Putamen (tissue), 1 donor: Measurements from ENCODE around the gene TIGAR.

ENCODE experiments used
- DNase-seq: peaks from one replicate; pipeline ENCODE4 v3.0.0-alpha.2; 2016; ENCODE audit warnings: low spot score

The TIGAR gene

DNA sequence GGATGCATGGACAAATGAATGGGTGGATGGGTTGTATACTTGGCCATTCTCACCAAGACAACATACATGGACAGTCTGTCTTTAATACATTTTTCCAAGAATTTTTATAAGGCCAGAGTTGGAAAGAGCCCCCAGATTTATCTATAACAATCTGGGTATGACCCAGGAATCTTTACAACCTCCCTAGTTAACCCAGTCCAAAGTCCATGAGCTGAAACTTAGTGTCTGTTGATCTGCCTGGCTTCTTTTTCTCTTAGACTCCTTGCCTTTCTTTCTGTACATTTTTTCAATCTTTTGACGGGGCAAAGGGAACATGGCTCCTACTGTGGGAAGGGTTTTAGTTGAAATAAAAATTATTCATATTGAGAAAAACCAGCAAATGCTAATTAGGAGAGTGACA is 57.8 kb downstream of the TIGAR start:
- DNase-seq = no peak

DNA sequence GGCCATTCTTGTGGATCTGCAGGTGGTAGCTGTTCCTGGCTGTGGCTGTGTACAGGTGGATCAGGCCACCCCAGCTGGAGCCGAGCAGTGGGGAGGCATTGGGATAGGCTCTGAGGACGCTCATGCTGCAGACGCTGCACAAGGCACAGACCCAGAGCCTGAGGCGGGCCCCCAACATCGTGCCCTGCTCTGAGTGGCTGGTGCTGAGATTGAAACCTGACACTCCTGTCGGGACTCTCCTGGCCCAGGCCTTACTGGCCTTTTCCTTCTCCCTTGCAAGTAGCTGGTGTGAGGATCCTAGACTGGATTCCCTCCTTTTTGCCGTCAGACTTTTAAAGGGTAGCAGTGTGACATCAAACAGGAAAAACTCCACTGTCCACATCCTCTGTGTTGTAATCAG is 58.4 kb downstream of the TIGAR start, which contains the start of gene FGF23:
Gene FGF23, minus strand, starts transcription at position 308 of the 400 bp plus-strand sequence. Its CDS starts 130 bp downstream, at position 178.
- DNase-seq = no peak

DNA sequence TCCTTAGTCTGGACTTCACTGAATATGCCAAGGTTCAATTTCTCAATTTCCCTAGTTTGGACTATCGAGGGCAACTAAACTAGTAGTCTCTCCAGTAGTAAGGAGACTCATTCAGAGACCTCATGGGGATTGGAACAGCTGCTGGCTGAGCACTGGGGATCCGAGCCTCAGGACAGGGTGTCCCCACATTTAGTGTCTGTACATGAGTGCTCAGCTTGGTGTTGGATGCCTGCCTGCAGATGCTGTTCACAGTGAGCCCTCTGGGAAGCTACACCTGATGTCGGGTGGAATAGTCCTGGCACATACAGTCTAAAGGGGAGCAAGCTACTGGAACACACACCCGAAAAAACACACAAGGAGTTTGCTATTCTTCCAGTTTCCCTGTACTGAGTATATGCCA is 59.3 kb downstream of the TIGAR start:
- no peak for DNase-seq

DNA sequence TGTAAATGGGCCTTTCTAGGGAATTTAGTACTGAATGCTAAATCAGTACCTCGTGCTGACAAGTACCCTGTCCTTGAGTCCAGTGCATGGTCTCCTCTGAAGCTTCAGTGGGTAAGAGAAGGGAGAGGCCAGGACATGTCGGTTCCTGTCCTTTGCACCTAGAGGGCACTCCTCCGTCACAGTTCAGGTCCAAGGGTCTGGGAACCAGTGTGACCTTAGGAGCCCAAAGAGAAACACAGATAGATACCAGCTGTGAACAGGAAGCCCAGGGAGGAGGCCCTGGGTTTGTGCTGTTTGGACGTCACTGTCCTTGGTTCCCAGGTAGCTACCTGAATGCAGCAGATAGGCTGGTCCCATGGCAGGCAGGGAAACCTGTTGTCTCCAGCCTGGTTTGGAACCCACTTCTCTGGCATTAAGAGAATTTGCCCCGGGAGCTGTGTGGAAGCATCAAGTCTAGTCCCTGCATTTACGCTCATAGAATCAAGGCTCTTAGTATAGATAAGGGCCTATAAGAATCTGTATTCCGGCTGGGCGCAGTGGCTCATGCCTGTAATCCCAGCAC is 62.4 kb downstream of the TIGAR start:
- no peak for DNase-seq

DNA sequence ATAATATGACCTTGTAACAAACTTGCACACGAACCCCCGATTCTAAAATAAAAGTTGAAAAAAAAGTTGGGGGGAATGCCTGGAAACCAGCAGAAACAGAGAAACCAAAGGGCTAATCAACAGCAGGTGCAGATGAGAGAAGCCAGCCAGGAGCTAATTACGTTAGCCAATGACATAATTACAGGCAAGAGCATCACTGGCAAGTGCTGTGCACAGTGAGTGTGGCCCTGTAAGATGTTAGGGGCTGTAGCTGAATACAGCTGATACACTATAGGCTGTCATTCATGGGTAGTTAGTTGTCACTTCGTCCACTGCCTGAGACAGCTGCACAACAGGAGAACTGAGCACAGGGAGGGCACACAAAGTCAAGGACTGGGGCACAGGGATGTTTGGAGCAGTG is 65.8 kb downstream of the TIGAR start:
- no peak for DNase-seq

DNA sequence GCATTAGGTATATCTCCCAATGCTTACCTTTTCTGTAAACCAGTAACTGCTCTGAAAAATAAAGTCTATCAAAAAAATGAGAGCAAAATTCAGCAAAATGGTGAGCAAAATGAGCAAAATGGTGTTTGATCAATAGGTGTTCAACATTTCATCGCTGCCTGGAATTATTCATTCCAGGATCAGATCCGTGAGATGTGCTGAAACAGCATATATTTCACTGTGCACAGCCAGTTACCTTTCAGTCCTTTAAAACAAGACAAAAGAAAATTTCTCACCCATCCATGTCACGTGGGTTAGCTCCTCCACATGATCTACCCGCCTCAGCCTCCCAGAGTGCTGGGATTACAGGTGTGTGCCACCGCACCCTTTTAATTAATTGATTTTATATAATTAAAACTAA is 66.6 kb downstream of the TIGAR start:
- no peak for DNase-seq

DNA sequence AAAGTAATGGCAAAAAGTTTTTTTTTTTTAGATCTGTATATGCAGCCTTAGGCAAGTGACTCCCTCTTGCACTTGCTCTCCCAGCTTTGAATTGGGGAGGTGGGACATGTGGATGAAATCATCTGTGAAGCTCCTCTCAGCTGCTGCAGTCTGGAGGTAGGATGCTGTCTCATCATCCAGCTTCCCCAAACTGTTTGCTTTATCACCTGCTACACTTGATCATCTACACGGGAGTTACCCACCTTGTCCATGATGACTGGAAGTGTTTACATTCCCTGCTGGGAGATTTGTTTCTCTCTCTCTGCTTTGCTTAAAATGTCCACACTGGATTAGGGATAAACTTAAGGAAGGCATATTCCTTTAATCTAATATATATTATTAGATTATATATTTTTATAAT is 67.0 kb downstream of the TIGAR start:
- DNase-seq = no peak

DNA sequence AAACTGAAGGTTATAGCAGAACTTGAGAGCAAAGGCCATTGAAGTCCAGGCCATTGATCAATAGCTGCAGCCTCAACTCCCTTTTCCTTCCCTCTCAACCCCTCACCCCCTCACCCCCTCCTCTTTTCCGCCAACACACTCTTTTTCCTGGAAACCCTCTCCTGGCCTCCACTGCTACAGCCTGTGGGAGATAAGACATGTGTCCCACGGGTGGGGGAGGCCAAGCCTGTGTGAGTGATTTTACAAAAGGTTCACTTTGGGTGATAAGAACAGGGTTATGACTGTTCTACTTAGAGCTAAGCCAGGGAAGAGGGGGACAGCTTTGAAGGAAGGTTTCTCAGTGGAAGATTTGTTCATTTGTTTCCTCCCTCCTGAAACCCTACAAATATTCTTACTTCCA is 67.6 kb downstream of the TIGAR start:
- DNase-seq = no peak

DNA sequence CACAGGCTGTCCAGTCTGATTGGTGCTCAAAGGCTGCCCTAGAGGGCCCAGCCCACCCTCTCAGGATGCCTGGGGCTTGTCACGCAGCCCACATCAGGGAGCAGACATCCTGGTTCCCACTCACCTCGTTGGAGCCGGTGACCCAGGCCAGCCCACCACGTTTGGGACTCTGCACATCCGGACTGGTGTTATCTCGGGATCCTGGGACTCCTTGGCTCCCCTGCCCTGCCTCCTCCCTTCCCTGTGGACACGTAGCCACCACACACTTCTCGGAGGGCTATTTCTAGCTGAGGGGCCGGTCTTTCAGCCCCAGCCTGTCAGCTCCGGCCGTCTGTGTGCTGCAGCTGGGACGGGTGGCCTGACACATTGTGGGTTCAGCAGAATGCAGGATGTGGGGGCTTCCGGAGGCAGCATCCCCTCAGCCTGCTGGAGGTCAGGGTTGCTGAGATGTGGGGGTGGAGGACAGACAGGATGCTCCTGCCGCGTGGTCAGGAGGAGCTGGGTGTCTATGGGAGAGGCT is 71.3 kb downstream of the TIGAR start:
- DNase-seq = no peak

DNA sequence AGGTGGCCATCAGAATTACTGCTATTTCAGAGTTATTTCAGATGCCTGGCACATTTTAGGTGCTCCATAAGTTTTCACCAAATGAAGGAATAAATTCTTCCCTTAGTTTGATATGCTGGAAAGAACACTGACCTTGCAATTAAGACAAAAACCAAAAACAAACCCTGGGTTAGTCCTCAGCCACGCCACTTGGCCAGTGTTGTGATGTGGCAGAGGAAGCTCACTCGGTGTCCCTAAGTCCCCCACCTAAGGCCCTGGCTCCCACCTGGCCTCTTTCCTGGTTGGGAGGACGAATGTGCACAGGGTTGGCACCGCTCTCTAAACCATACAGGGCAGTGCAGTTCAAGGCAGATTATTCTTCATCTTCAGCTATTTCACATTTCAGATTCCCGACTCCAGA is 72.2 kb downstream of the TIGAR start:
- no peak for DNase-seq

DNA sequence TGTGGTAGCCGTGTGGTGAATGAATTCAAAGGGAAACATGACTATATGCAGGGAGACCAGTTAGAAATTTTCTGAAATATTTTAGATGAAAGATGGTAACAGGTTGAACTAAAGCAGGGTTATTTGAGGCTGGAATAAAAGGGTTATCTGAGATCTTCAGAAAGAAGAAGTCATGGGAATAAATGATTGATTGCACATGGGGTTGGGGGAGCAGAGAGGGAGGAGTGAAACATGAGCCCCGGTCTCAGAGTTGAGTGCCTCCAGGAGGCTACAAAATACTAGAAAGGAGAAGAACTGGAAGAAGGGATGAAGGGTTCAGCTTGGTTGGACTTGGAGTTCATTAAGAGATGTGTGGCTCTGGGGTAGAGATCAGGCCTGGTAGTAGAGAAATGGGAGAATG is 74.8 kb downstream of the TIGAR start:
- no peak for DNase-seq

DNA sequence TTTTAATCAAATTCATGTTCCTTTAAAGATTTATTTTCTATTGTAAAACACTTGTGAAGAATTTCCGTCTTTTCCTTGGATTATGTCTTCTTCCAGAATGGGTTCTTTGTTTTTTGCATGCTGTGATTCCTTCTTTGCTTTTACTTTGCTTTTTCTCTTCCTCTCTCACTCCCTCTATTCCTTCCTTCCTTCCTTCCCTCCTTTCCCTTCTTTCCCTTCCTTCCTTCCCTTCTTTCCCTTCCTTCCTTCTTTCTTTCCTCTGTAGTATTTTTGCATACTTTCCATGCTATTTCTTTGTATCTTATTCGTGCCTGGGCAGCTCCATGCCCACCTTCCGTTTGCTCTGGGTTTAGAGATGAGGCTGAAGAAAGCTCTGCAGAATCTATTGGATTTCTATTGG is 80.1 kb downstream of the TIGAR start:
- DNase-seq = no peak

DNA sequence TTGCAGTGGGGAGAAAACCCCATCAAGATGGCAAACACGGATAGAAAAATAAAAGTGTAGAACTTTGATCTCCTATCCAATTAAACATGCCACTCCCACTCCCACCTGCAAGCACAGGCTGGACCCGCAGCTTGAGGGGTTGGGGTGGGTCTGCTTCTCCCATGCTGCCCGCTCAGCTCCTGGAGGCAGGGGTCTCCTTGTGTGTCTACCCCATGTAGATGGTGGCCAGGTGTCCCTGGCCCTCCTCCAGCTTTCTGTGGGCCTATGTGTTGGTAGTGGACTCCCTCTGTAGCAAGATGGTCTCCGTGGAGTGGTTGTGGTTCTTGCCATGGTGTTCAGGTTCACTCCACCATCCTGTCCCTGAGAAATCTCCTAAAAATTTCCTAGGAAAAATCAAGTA is 82.0 kb downstream of the TIGAR start:
- no peak for DNase-seq
